C4-2B (cell line): ENCODE results near the gene VSIR.

ENCODE experiments used
- H3K27ac ChIP-seq: fragments of 450-650 bp; 2 replicates; pipeline ENCODE4 v1.5.1; 2017
- ZFX ChIP-seq: fragments of 450-650 bp; IDR thresholded peaks from 2 replicates; pipeline ENCODE4 v1.6.1; 2017
- TF ChIP-seq, protein P1 (sequence below): fragments of 450-650 bp; conservative IDR thresholded peaks from 2 replicates; pipeline ENCODE4 v1.5.1; 2017; ENCODE audit warnings: mild to moderate bottlenecking

VSIR gene

DNA sequence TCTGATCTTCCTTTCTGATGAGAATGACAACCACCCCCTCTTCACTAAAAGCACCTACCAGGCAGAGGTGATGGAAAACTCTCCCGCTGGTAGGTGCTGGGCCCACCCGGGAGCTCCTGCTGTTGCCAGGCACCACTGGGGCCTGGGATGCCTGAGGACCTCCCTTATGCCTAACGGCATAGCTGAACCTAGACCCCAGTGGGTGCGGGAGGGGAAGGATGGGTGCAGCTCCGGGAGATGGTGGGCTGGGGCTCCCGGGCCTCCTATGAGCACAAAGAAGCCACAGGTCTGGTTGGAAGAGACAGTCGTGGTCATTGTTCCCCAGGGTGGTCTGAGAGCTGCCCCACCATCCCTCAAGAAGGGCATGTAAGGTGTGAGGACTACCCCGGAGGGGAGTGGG lies 15.6 kb upstream of the VSIR start:
- no peak overlapping the region for H3K27ac ChIP-seq
- TF ChIP-seq, protein P1, sequence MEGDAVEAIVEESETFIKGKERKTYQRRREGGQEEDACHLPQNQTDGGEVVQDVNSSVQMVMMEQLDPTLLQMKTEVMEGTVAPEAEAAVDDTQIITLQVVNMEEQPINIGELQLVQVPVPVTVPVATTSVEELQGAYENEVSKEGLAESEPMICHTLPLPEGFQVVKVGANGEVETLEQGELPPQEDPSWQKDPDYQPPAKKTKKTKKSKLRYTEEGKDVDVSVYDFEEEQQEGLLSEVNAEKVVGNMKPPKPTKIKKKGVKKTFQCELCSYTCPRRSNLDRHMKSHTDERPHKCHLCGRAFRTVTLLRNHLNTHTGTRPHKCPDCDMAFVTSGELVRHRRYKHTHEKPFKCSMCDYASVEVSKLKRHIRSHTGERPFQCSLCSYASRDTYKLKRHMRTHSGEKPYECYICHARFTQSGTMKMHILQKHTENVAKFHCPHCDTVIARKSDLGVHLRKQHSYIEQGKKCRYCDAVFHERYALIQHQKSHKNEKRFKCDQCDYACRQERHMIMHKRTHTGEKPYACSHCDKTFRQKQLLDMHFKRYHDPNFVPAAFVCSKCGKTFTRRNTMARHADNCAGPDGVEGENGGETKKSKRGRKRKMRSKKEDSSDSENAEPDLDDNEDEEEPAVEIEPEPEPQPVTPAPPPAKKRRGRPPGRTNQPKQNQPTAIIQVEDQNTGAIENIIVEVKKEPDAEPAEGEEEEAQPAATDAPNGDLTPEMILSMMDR: no peak
- no peak for TF ChIP-seq ZFX

DNA sequence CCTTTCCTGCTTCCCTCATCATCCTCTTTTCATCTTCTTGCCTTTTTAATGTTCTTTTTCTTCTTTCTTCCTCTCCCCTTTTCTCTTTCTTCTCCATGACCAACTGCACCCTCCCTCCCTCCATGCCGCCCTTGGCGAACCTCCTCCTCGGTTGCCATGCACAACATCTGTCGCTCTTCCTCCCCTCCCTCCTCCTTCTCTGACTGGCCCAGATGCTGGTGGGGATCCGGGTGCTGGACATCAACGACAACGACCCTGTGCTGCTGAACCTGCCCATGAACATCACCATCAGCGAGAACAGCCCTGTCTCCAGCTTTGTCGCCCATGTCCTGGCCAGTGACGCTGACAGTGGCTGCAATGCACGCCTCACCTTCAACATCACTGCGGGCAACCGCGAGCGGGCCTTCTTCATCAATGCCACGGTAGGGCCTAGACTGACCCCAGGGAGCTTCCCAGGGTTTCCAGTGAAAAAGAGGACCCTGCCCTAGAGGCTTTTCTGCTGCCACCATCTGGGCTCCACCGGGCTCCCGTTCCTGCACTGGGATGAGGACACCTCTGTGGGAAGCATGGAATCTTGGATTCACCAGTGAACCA lies 11.5 kb upstream of the VSIR start:
- TF ChIP-seq ZFX: no peak
- TF ChIP-seq, protein P1: no peak
- no peak overlapping the region for H3K27ac ChIP-seq

DNA sequence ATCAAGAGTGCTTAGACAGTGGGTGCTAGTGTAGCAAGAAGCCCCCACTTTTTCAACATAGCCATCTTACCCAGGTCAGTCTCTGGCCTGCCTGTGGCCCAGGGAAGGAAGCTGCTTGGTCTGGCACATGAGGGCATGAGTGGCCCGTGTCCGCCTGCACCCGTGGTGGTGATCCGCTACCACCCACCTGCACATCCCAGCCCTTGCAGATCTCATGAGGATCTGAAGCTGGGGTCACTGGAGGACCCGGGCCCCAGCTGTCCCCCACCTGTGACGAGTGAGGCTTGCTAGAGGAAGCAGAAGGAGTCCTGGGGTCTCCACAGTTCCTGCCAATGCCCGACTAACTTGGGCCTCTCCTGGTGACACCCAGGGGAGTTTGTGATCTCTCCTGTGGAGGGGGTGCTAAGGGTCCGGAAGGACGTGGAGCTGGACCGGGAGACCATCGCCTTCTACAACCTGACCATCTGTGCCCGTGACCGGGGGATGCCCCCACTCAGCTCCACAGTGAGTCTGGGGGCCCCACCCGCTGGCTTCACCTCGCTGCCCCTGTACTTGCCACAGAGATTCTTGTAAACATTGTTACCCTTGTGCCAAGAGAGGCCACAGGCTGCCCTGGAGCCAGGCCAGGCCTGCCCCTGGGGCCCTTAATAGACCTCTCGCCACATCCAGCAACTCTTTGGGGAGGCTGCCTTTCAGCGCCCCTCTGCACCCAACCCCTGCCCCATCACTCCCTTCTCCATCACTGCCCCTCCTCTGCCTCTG lies 10.8 kb upstream of the VSIR start:
- no peak overlapping the region for H3K27ac ChIP-seq
- TF ChIP-seq, protein P1: no peak
- no peak for TF ChIP-seq ZFX

DNA sequence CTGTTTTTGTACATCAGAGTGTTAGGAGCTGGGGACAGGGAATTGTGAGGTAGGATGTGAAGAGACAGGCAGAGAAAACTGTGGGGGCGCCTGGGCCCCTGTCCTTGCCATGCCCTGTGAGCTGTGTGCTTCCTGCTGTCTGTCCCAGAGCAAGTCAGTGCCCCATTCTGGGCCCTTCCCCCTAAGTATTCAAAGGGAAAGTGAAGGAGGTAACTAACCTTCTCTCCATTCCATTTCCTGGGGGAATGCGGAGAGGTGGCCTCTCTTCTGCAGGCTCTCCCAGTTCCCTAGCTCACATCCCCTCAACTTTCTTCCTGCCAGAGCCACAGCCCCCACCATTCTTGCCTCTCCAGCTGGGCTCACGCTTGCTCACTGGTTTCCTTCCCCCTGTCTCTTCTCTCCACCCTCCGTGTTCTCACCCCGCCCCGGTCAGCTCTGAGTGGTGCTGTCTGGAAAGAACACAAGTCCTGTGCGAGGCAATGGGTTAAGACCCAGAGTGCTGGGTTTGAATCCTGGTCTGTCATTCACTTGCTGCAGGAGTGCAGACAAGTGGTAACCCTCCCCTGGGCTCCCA lies 9.7 kb upstream of the VSIR start:
- no peak overlapping the region for H3K27ac ChIP-seq
- no peak for TF ChIP-seq ZFX
- TF ChIP-seq, protein P1: no peak

DNA sequence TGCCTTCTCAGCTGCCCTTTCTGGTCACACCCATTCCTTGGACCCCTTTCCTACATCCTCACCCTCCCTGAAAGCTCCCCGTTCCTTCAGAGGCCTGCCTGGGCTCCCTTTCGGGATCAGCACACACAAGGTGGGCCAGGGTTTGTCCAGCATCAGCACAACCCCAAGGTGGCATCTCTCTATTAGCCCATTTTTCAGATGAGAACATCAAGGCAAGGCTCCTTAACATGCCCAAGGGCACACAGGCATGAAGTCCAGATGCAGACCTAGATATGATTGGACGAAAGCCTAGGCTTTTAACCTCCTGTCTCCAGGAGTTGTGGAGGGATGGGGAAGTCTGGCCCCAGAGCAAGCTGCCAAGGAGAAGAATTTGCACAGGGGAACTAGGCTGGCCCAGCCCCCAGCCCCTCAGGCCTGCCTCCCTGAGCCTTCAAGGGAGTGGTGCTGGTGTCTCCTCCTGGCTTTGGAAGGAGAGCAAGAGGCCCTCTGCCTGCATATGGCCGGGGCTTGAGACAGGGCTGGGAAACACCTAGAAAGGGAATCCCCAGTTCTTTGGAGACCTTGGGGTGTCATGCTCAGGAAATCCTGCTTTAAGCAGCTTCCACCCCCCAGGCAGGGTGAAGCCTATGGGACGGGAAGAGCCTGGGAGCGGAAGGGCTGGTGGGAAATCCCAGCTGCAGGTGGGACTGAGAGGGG lies 9.0 kb upstream of the VSIR start:
- no peak overlapping the region for H3K27ac ChIP-seq
- TF ChIP-seq, protein P1: no peak
- no peak for TF ChIP-seq ZFX

DNA sequence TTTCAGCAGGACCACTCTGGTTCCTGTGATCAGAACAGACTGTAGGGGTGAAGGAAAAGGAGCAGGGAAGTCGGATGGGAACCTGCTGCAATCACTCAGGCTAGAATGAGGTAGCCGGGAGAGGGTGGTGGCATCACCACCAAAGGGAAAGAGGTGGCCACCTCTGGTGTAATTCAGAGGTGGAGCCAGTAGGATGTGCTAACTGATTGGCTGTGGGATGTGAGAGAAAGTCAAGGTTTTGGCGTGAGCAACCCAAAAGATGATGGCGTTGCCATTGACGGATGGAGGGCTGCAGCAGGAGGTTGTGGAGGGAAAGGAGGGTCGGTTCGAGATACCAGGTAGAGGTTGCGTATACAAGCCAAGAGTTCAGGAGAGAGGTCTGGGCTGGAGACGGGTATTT lies 7.4 kb upstream of the VSIR start:
- no peak for TF ChIP-seq ZFX
- TF ChIP-seq, protein P1: no peak
- no peak overlapping the region for H3K27ac ChIP-seq

DNA sequence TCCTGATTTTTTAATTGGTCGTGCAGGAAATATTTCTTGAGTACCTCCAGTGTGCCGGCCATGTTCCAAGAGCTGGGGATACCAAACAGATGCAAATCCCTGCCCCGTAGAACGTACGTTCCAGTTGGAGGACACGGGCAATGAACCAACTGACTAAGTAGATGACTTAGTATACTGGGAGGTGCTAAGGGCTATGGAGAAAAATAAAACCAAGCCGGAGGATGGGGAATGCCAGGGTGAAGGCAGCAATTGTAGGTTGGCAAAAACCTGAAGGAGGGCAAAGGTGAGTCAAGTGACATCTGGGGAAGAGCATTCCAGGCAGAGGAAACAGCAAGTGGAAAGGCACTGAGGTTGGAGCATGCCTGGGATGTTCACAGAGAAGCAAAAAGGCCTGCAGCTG lies 6.8 kb upstream of the VSIR start:
- no peak for TF ChIP-seq ZFX
- TF ChIP-seq, protein P1: no peak
- H3K27ac ChIP-seq: no peak overlapping the region
